Measurements from ENCODE around the gene MCTP2. TPM values are rescaled to one million over a fixed set of nuclear protein-coding genes. Genes with fewer than 3 reads are reported as not detected.

MCTP2 gene
- total RNA-seq, 1 experiment from 2014 or later, result 1.3 TPM

- H3K18ac ChIP-seq (ENCODE audit: insufficient read length, low read depth, low read length), result no peak overlapping the region
- H2BK20ac ChIP-seq (ENCODE audit: low read depth, low read length, poor library complexity, severe bottlenecking), result no peak overlapping the region
- no peak overlapping the region for H2BK12ac ChIP-seq (ENCODE audit: insufficient read length, low read depth, low read length)
- H3K9ac ChIP-seq (ENCODE audit: extremely low read depth, insufficient read length, low read length), result no peak overlapping the region
- no peak for TF ChIP-seq CTCF (conservative IDR thresholded peaks at IDR 0.05)
- no CpG with 5 or more reads among the region's 1 CpG for WGBS (ENCODE audit: extremely low coverage, insufficient read length, low lambda C conversion rate)
- H3K27ac ChIP-seq (ENCODE audit: insufficient read length, low read depth, low read length), result no peak overlapping the region
- no peak overlapping the region for H3K14ac ChIP-seq (ENCODE audit: insufficient read depth, low read length)
- no peaks in the 10 kb centered on the region; the same call in 1 of the 2 replicates for H3K27me3 Mint-ChIP-seq (ENCODE audit: low read depth)
- no peaks in the 10 kb centered on the region for H3K23me2 ChIP-seq (ENCODE audit: insufficient read length, low read depth, low read length, poor library complexity, severe bottlenecking)
- H3K4me1 ChIP-seq (ENCODE audit: insufficient read depth, low read length), result no peaks in the 10 kb centered on the region
- H2AK5ac ChIP-seq (ENCODE audit: insufficient read length, low read length), result no peak overlapping the region
- H4K8ac ChIP-seq (replicated peaks; ENCODE audit: insufficient read length, low read depth, low read length), result no peak overlapping the region
- H4K5ac ChIP-seq (ENCODE audit: insufficient read length, low read depth, low read length), result no peak overlapping the region
- no peak overlapping the region for H3T11ph ChIP-seq (ENCODE audit: low read length)
- no peak overlapping the region for H2BK120ac ChIP-seq (ENCODE audit: low read depth, low read length, poor library complexity, severe bottlenecking)
- H3K27me3 ChIP-seq (ENCODE audit: insufficient read depth, low read length), result no peaks in the 10 kb centered on the region
- H3K56ac ChIP-seq (ENCODE audit: insufficient read length, low read depth, low read length), result no peak overlapping the region
- no peaks in the 10 kb centered on the region for H3K9me3 Mint-ChIP-seq
- H3K79me1 ChIP-seq (ENCODE audit: insufficient read depth, low read depth, low read length, poor library complexity, severe bottlenecking), result no peaks in the 10 kb centered on the region
- no peaks in the 10 kb centered on the region for H3K9me3 ChIP-seq (ENCODE audit: control insufficient read depth, low read depth, low read length)
- peaks cover 0 to 2% of the 10 kb centered on the region in 2 experiments; a peak in 1 of 4 replicates for H3K4me1 Mint-ChIP-seq
- no peak for DNase-seq
- H3K4ac ChIP-seq (ENCODE audit: low read depth, low read length), result no peak overlapping the region
- no peaks in the 10 kb centered on the region for H3K79me2 ChIP-seq (ENCODE audit: insufficient read depth, low read length)
- H3K23ac ChIP-seq (ENCODE audit: insufficient read length, low read depth, low read length), result no peak overlapping the region
- no peak overlapping the region for H4K91ac ChIP-seq (ENCODE audit: insufficient read length, low read depth, low read length)
- H2BK15ac ChIP-seq (ENCODE audit: low read depth, low read length), result no peak overlapping the region
- no peak overlapping the region for H2AFZ ChIP-seq (ENCODE audit: low read length)
- no peak overlapping the region for H3K27ac Mint-ChIP-seq
- no peak overlapping the region for H2BK5ac ChIP-seq (ENCODE audit: insufficient read length, low read length)
- no peak overlapping the region for H3K4me2 ChIP-seq (ENCODE audit: insufficient read depth, insufficient read length, low read length)
- no peaks in the 10 kb centered on the region for H4K20me1 ChIP-seq (ENCODE audit: control insufficient read depth, insufficient read depth, insufficient read length)
- H3K36me3 Mint-ChIP-seq (ENCODE audit: insufficient read depth in 1 of 3, low read depth in 3 of 3), result no peaks in the 10 kb centered on the region
- H3K4me3 Mint-ChIP-seq, result no peak overlapping the region
Observed at GRCh38 chr15:94467034-94467433, 235.7 kb downstream of the MCTP2 start.

All from H9 (cell line).